BJ (cell line): Measurements from ENCODE around the gene STAP1. TPM values are rescaled to one million over a fixed set of nuclear protein-coding genes. Genes with fewer than 3 reads are reported as not detected.

Source experiments
- CTCF ChIA-PET: fragments of 350-600 bp; formaldehyde crosslinking; extraction: SDS; loops from one replicate; lab custom pipeline; 2021; ENCODE audit warnings: antibody characterized with exemption, inconsistent platforms; lab: Yijun Ruan, JAX
- POLR2A ChIA-PET: fragments of 300-600 bp; sonication (Branson Sonifier 250); formaldehyde crosslinking; extraction: SDS; loops from one replicate; lab custom pipeline; 2021; ENCODE audit warnings: antibody characterized with exemption; lab: Charles Lee
- DNase-seq: peaks from one replicate; pipeline ENCODE4 v3.0.0-alpha.2; 2011; ENCODE audit warnings: low read depth
- H3K27me3 ChIP-seq: 2 replicates; pipeline ENCODE4 v1.6.0; 2011; ENCODE audit warnings: low read length; ENCODE audit not compliant: control insufficient read depth, insufficient read depth
- H3K36me3 ChIP-seq: 2 replicates; pipeline ENCODE4 v1.5.1; 2011; ENCODE audit warnings: low read length; ENCODE audit not compliant: control insufficient read depth, insufficient read depth
- H3K4me3 ChIP-seq: 2 replicates; pipeline ENCODE4 v1.5.1; 2011; ENCODE audit warnings: low read depth, mild to moderate bottlenecking, control low read depth, low read length
- CTCF ChIP-seq: IDR thresholded peaks from 2 replicates; pipeline ENCODE4 v1.5.1; 2011; ENCODE audit warnings: low read depth, mild to moderate bottlenecking, control low read depth, inconsistent platforms, low read length, moderate library complexity; ENCODE audit not compliant: insufficient read depth
- polyA plus RNA-seq: library from polyadenylated mRNA; depleted of rRNA; stranded (reverse); fragments of >200 nt; gene quantifications from 2 replicates; pipeline ENCODE4 v1.2.3, GENCODE V29; 2011

The STAP1 gene
- polyA plus RNA-seq, 1 experiment: not detected

GRCh38 chr4:67614186-67614585 lies 55.7 kb downstream of the STAP1 start:
- CTCF ChIA-PET: no interaction called here

GRCh38 chr4:67615119-67615518 lies 56.6 kb downstream of the STAP1 start:
- no peaks in the 10 kb centered on the region for H3K27me3 ChIP-seq
- no peak for TF ChIP-seq CTCF
- H3K4me3 ChIP-seq: no peak overlapping the region
- POLR2A ChIA-PET: no interaction called here
- CTCF ChIA-PET: interaction anchor here (0.9 kb wide), 1 partner anchor 9 kb away, joined by 3 read pairs; no protein-coding TSS in a partner anchor
- H3K36me3 ChIP-seq: peaks cover 1% of the 10 kb centered on the region; the same call in 1 of the 2 replicates
- DNase-seq: no peak

More at GRCh38 chr4:67614186-67614585, 55.7 kb downstream of the STAP1 start:
- no peak overlapping the region for H3K4me3 ChIP-seq
- POLR2A ChIA-PET: no interaction called here
- H3K36me3 ChIP-seq: peaks cover 1% of the 10 kb centered on the region; the same call in 1 of the 2 replicates
- TF ChIP-seq CTCF: no peak
- H3K27me3 ChIP-seq: no peaks in the 10 kb centered on the region
- DNase-seq: no peak

GRCh38 chr4:67616478-67616877 lies 58.0 kb downstream of the STAP1 start:
- CTCF ChIA-PET: interaction anchor here (1.6 kb wide), 1 partner anchor 12 kb away, joined by 4 read pairs; no protein-coding TSS in a partner anchor
- POLR2A ChIA-PET: no interaction called here

GRCh38 chr4:67624939-67625338 lies 66.4 kb downstream of the STAP1 start:
- Histone ChIP-seq H3K36me3 (peaks cover 2% of the 10 kb centered on the region; the same call in 1 of the 2 replicates), H3K4me3 (no peak overlapping the region), H3K27me3 (no peaks in the 10 kb centered on the region)
- no peak for TF ChIP-seq CTCF
- POLR2A ChIA-PET: no interaction called here
- no peak for DNase-seq
- CTCF ChIA-PET: no interaction called here

More at GRCh38 chr4:67616478-67616877, 58.0 kb downstream of the STAP1 start:
- Histone ChIP-seq H3K36me3 (peaks cover 1% of the 10 kb centered on the region; the same call in 1 of the 2 replicates), H3K4me3 (no peak overlapping the region), H3K27me3 (no peaks in the 10 kb centered on the region)
- no peak for TF ChIP-seq CTCF
- DNase-seq: no peak

GRCh38 chr4:67632492-67632891 lies 74.0 kb downstream of the STAP1 start:
- TF ChIP-seq CTCF: no peak
- ChIA-PET POLR2A (no interaction called here), CTCF (interaction anchor here (0.6 kb wide), 1 partner anchor 55 kb away, joined by 4 read pairs; no protein-coding TSS in a partner anchor)
- Histone ChIP-seq H3K27me3 (no peaks in the 10 kb centered on the region), H3K4me3 (no peak overlapping the region), H3K36me3 (no peaks in the 10 kb centered on the region; the same call in 1 of the 2 replicates)
- no peak for DNase-seq
